Central memory CD8-positive, alpha-beta T cell (primary cell): ENCODE data around the gene SINHCAF.
"Not testable (repeated sequence)": the region's sequence is repeated elsewhere in the genome, so short reads cannot be mapped to it uniquely, and the experiment has no call there.

ENCODE experiments used
- ATAC-seq: fragments of 150-1000 bp; cut with Tn5 transposase; replicated peaks from 2 replicates; pipeline ENCODE4 v1.10.0; 2022; ENCODE audit warnings: mild to moderate bottlenecking, moderate FRiP score, moderate number of reproducible peaks; ENCODE audit not compliant: poor library complexity, severe bottlenecking; ENCODE audit errors: extremely low read depth
- DNase-seq, 2 donors: peaks; one replicate each; pipeline ENCODE4 v3.0.0; 2021; ENCODE audit warnings: low spot score in 2 of 2
- H3K27ac Mint-ChIP-seq: one replicate; pipeline ENCODE4 v1.8.0; 2022; ENCODE audit warnings: low read depth, mild to moderate bottlenecking, moderate library complexity, mixed read lengths
- H3K27me3 Mint-ChIP-seq: one replicate; pipeline ENCODE4 v1.8.0; 2022; ENCODE audit warnings: mixed read lengths
- H3K36me3 Mint-ChIP-seq: one replicate; pipeline ENCODE4 v1.8.0; 2022; ENCODE audit warnings: mild to moderate bottlenecking, moderate library complexity, mixed read lengths; ENCODE audit not compliant: insufficient read depth
- H3K4me1 Mint-ChIP-seq: one replicate; pipeline ENCODE4 v1.8.0; 2022; ENCODE audit warnings: mixed read lengths
- H3K4me3 Mint-ChIP-seq: one replicate; pipeline ENCODE4 v1.8.0; 2022; ENCODE audit warnings: mild to moderate bottlenecking, moderate library complexity, mixed read lengths
- H3K9me3 Mint-ChIP-seq: one replicate; pipeline ENCODE4 v1.8.0; 2022; ENCODE audit warnings: mixed read lengths

The SINHCAF gene

GRCh38 chr12:31238764-31239387 lies 87.1 kb downstream of the SINHCAF start:
- H3K27ac Mint-ChIP-seq: no peak overlapping the region

DNA sequence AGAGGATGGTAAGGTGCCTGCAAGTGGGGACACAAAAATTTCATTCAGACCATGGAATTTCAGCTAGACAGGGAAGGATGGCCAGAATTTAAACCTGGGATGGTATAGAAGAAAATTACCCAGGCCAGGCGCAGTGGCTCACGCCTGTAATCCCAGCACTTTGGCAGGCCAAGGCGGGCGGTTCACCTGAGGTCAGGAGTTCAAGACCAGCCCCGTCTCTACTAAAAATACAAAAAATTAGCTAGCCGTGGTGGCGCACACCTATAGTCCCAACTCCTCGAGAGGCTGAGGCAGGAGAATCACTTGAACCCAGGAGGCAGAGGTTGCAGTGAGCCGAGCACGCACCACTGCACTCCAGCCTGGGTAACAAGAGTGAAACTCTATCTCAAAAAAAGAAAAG lies 87.6 kb downstream of the SINHCAF start:
- not testable (repeated sequence) for ATAC-seq, H3K4me1 Mint-ChIP-seq, DNase-seq, H3K9me3 Mint-ChIP-seq, H3K4me3 Mint-ChIP-seq, H3K36me3 Mint-ChIP-seq, H3K27ac Mint-ChIP-seq
- H3K27me3 Mint-ChIP-seq: peaks cover 47% of the 10 kb centered on the region

More at GRCh38 chr12:31238764-31239387, 87.1 kb downstream of the SINHCAF start:
- Mint-ChIP-seq H3K9me3 (no peaks in the 10 kb centered on the region), H3K27me3 (peaks cover 42% of the 10 kb centered on the region), H3K36me3 (no peaks in the 10 kb centered on the region), H3K4me1 (no peaks in the 10 kb centered on the region), H3K4me3 (no peak overlapping the region)
- DNase-seq (peak in 1 of 2 donors; percentile 19), ATAC-seq (no peak)

- no peak overlapping the region for H3K4me3 Mint-ChIP-seq
- H3K36me3 Mint-ChIP-seq: no peaks in the 10 kb centered on the region
- peaks cover 59% of the 10 kb centered on the region for H3K27me3 Mint-ChIP-seq
- H3K27ac Mint-ChIP-seq: no peak overlapping the region
- H3K9me3 Mint-ChIP-seq: no peaks in the 10 kb centered on the region
- no peak for ATAC-seq
- H3K4me1 Mint-ChIP-seq: no peaks in the 10 kb centered on the region
- DNase-seq: no peak
These were observed 88.8 kb downstream of the SINHCAF start for GRCh38 chr12:31236998-31237637.

DNA sequence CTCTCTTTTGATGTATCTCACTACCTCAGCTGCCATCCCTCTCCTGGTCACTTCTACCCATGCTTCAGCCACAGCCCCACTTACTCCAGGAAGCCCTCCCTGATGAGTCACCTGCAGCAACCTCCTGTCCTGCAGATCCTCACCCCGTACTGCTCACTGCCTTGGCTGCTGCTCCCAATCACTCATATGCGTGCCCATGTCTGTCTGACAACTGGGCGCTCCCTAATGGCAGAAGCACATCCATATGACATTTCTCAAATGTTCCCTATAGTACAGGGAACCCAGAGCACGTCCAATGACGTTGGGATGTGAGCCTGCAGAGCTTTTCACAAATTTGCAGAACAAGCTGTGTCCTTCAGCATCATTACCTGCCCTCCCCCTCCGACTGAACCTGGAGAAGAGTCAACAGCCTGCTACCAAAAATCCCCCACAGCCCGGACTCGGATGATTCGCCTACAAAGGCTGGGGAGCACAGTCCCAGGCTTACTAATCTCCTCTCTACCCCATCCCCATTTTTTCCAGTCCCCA lies 90.0 kb downstream of the SINHCAF start:
- Mint-ChIP-seq H3K9me3 (no peaks in the 10 kb centered on the region), H3K36me3 (no peaks in the 10 kb centered on the region), H3K27ac (no peak overlapping the region), H3K4me3 (no peak overlapping the region), H3K27me3 (peaks cover 68% of the 10 kb centered on the region), H3K4me1 (no peaks in the 10 kb centered on the region)
- DNase-seq (no peak), ATAC-seq (no peak)

DNA sequence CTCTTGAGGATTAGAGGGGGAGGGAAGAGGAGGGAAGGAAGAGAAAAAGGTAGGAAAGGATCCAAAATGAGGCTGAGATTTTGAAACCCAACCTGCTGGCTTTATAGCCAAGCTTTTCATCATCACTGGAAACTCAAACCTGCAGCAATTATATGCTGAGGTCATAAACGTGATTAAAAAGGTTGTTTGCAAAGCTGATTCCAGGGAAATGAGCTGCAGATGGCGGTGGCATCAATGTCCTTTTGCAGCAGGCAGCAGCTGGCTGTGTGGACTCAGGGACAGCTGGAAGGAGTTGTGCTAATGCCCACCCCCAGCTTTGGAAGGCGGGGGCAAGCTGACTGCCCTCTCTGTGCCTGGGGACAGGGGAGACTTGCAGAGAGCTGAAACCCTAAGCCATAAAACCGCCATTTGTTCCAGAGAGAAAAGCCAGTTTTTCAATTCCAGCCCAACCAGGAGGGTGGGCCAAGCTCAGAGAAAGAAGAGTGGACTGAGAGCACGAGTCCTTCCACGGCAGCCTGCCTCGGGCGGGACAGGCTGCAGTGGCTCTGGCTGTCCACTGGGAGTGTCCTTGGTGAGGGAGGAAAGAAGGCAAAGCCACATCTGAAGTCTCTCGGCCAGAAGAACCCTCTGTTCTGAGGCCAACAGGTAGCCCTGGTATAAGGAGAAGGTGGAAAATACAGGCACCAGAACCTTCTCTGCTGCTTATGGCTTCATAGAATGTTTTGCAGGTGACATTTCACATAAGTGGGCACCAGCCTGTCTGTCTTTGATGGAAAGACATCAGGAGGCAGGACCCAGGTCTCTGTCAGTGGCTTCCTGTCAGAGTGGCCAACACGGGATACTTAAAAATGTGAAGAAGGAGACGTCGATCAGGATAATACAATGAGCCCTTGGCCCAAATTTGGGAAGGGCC lies 90.7 kb downstream of the SINHCAF start:
- Mint-ChIP-seq H3K9me3 (no peaks in the 10 kb centered on the region), H3K27me3 (peaks cover 68% of the 10 kb centered on the region), H3K4me1 (no peaks in the 10 kb centered on the region), H3K36me3 (no peaks in the 10 kb centered on the region), H3K4me3 (no peak overlapping the region), H3K27ac (no peak overlapping the region)
- DNase-seq (no peak), ATAC-seq (no peak)

DNA sequence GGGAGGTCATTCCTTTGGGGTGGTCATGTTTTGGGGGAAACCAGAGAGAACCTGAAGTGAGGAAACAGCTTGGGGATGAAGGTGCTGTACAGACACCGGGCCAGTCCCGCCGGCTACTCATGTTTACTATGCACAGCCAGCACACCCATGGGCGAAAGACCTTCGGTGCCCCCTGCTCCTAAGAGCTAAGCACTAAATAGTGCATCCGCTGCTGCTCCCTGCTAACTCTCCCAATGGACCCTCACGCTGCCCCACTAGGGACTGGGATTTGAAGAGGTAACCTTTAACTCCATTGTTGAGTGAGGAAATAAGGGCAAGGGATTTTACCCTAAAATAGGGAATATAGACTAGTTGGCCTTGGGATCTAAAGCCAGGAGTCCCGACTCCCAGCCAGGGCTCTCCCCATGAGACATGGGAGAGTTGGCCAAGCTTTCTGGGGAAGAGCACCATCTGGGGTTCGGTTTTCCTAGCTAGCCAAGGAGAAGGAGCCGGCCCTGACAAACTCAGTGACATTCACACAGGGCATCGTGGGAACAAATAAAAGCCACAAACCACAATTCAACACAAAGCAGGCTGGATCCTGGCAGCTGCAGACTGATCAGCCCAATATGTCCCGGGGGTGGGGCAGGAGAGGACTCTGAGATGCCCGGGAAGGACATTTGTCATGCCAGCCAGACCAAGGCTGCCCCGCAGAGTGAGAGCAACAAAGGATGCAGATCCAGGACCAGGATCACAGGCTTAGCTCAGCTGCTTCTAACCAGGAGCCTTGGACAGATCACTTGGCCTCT lies 91.7 kb downstream of the SINHCAF start:
- no peaks in the 10 kb centered on the region for H3K36me3 Mint-ChIP-seq
- H3K27ac Mint-ChIP-seq: no peak overlapping the region
- ATAC-seq (no peak), DNase-seq (no peak)
- H3K4me1 Mint-ChIP-seq: no peaks in the 10 kb centered on the region
- H3K4me3 Mint-ChIP-seq: no peak overlapping the region
- H3K27me3 Mint-ChIP-seq: peaks cover 68% of the 10 kb centered on the region
- no peaks in the 10 kb centered on the region for H3K9me3 Mint-ChIP-seq

DNA sequence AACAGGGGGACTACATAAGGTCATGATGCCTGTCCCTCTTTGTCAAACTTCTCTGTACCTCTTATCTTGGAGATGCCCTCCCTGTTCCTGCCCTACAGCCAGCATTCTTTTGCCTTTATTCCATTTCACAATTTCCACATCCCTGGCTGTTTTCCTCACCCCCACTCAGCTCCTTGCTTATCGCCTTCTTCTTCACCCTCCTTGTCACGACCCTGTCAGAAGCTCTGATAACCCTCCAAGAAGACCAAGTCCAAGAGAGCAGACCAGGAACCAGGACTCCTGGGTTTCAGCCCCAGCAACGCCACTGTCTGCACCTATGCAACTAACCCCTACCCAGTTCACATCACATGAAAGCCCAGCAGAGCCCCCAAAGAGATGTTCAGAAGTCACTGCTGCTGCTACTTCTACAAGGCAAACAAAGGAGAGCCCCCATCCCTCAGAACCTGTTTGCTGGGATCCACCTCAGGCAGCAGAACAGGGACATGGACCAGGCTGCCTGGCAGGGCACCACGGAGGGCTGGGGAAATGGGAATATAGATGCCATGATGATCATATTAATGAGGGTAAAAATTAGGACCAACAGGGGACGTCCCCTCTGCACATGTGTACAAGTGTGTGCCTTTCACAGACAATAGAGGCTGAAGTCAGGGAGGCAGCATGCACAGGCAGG lies 92.8 kb downstream of the SINHCAF start:
- H3K4me1 Mint-ChIP-seq: no peaks in the 10 kb centered on the region
- no peak overlapping the region for H3K4me3 Mint-ChIP-seq
- ATAC-seq (no peak), DNase-seq (no peak)
- H3K9me3 Mint-ChIP-seq: no peaks in the 10 kb centered on the region
- H3K27ac Mint-ChIP-seq: no peak overlapping the region
- H3K36me3 Mint-ChIP-seq: no peaks in the 10 kb centered on the region
- H3K27me3 Mint-ChIP-seq: peaks cover 68% of the 10 kb centered on the region

DNA sequence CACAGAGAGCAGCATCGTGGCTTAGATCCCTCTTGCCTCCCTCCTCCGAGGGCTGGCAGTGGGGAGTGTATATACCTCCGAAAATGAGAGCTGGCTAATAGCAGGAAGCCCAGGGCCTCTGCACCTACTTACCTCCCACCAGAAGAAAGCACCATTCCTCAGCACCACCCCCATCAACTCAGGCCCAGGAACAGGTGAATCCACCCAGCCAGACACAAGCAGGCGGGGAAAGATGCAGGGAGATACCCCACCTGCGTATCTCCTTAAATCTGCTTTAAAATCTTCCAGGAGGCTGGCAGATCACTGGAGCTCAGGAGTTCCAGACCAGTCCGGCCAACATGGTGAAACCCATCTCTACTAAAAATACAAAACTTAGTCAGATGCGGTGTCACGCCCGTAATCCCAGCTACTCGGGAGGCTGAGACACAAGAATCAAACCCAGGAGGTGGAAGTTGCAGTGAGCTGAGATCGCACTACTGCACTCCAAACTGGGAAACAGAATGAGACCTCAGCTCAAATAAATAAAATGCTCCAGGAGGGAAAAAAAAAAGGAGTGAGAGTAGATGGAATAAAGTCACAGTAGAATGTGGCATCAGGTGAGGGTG lies 93.5 kb downstream of the SINHCAF start:
- Mint-ChIP-seq H3K4me3 (no peak overlapping the region), H3K4me1 (no peaks in the 10 kb centered on the region), H3K27me3 (peaks cover 63% of the 10 kb centered on the region), H3K27ac (no peak overlapping the region), H3K36me3 (no peaks in the 10 kb centered on the region), H3K9me3 (no peaks in the 10 kb centered on the region)
- ATAC-seq: no peak
- DNase-seq: no peak

GRCh38 chr12:31231611-31232360 lies 94.2 kb downstream of the SINHCAF start:
- no peaks in the 10 kb centered on the region for H3K4me1 Mint-ChIP-seq
- no peaks in the 10 kb centered on the region for H3K36me3 Mint-ChIP-seq
- H3K4me3 Mint-ChIP-seq: no peak overlapping the region
- no peak for ATAC-seq
- no peak overlapping the region for H3K27ac Mint-ChIP-seq
- H3K27me3 Mint-ChIP-seq: peaks cover 56% of the 10 kb centered on the region
- no peaks in the 10 kb centered on the region for H3K9me3 Mint-ChIP-seq
- DNase-seq: no peak
